H1 (cell line): ENCODE data around the gene DUSP12. TPM values are rescaled to one million over a fixed set of nuclear protein-coding genes. Genes with fewer than 3 reads are reported as not detected.

Experiments used
- CTCF ChIA-PET: fragments of 300-600 bp; sonication (Branson Sonifier 250); formaldehyde crosslinking; loops from one replicate; lab custom pipeline; 2021; ENCODE audit not compliant: partially characterized antibody; lab: Charles Lee
- POLR2A ChIA-PET: fragments of 300-600 bp; sonication (Branson Sonifier 250); formaldehyde crosslinking; loops from one replicate; lab custom pipeline; 2021; ENCODE audit warnings: inconsistent platforms; ENCODE audit not compliant: partially characterized antibody; lab: Charles Lee
- DNase-seq, 2 experiments: peaks; one replicate each; pipeline versions ENCODE4 v3.0.0 to v3.0.0-alpha.2; 2010 to 2022; ENCODE audit warnings: low spot score in 2 of 2, low read depth in 1 of 2, mixed read lengths in 1 of 2
- FAIRE-seq: peaks from 2 replicates; lab custom pipeline; 2011; peaks lifted over from hg19 to GRCh38; lab: Jason Lieb, UNC
- H2AFZ ChIP-seq: 2 replicates; pipeline ENCODE4 v1.8.1; 2012; ENCODE audit warnings: low read length, inconsistent platforms
- H2AK5ac ChIP-seq: 2 replicates; pipeline ENCODE4 v1.6.1; 2013; ENCODE audit warnings: low read depth, low read length
- H2BK120ac ChIP-seq: replicated peaks from 2 replicates; pipeline ENCODE3; 2013; ENCODE audit warnings: low read depth, low read length, inconsistent platforms
- H2BK12ac ChIP-seq: 2 replicates; pipeline ENCODE4 v1.6.1; 2013; ENCODE audit warnings: low read depth, low read length
- H2BK15ac ChIP-seq: 2 replicates; pipeline ENCODE4 v1.6.1; 2013; ENCODE audit warnings: low read length
- H2BK20ac ChIP-seq: 2 replicates; pipeline ENCODE4 v1.6.1; 2013; ENCODE audit warnings: low read length
- H2BK5ac ChIP-seq: 2 replicates; pipeline ENCODE4 v1.6.1; 2013; ENCODE audit warnings: low read depth, low read length
- H3K14ac ChIP-seq: 2 replicates; pipeline ENCODE4 v1.6.1; 2013; ENCODE audit warnings: inconsistent platforms; ENCODE audit not compliant: insufficient read length
- H3K18ac ChIP-seq: 2 replicates; pipeline ENCODE4 v1.6.1; 2013; ENCODE audit warnings: low read length; ENCODE audit errors: extremely low read depth
- H3K23ac ChIP-seq: 2 replicates; pipeline ENCODE4 v1.6.1; 2013; ENCODE audit warnings: inconsistent platforms; ENCODE audit not compliant: insufficient read length
- H3K23me2 ChIP-seq: 2 replicates; pipeline ENCODE4 v1.6.1; 2013; ENCODE audit warnings: low read depth, low read length
- H3K27ac ChIP-seq: 2 replicates; pipeline ENCODE4 v1.6.1; 2011; ENCODE audit warnings: low read depth, low read length, inconsistent platforms
- H3K27me3 ChIP-seq, 4 experiments: replicated peaks in 1 of 4; 1 replicate in 1 of 4; 2 replicates in 3 of 4; pipeline versions ENCODE4 v1.6.1 to v1.8.1; 2011 to 2013; ENCODE audit warnings: low read length in 3 of 4, mild to moderate bottlenecking in 3 of 4, inconsistent platforms in 2 of 4, mixed read lengths in 2 of 4, moderate library complexity in 1 of 4; ENCODE audit not compliant: control insufficient read depth in 3 of 4, insufficient read depth in 3 of 4; ENCODE audit errors: extremely low read depth in 1 of 4
- H3K36me3 ChIP-seq, 4 experiments: 2 replicates each; pipeline versions ENCODE4 v1.6.1 to v1.8.1; 2011 to 2013; ENCODE audit warnings: mild to moderate bottlenecking in 4 of 4, low read length in 3 of 4, moderate library complexity in 2 of 4, control low read depth in 1 of 4, inconsistent platforms in 1 of 4; ENCODE audit not compliant: insufficient read depth in 4 of 4, control insufficient read depth in 2 of 4
- H3K4ac ChIP-seq: replicated peaks from 2 replicates; pipeline ENCODE3; 2013; ENCODE audit warnings: low read length, low read depth, mixed read lengths, inconsistent platforms; ENCODE audit not compliant: insufficient read length
- H3K4me1 ChIP-seq, 4 experiments: replicated peaks in 1 of 4; 1 replicate in 1 of 4; 2 replicates in 3 of 4; pipeline versions ENCODE4 v1.6.1 to v1.8.1; 2011 to 2013; ENCODE audit warnings: low read length in 3 of 4, inconsistent platforms in 2 of 4, mixed read lengths in 1 of 4; ENCODE audit not compliant: insufficient read depth in 4 of 4, control insufficient read depth in 3 of 4
- H3K4me2 ChIP-seq, 2 experiments: 2 replicates each; pipeline versions ENCODE4 v1.6.1 to v1.8.1; 2011 to 2013; ENCODE audit warnings: low read depth in 2 of 2, low read length in 2 of 2, control low read depth in 1 of 2, inconsistent platforms in 1 of 2, mild to moderate bottlenecking in 1 of 2; ENCODE audit not compliant: insufficient read depth in 1 of 2
- H3K4me3 ChIP-seq, 4 experiments: fragments of 200-600, 300-600 bp in 1 of 4; sonication (generic), shearing (Covaris generic), sonication (Bioruptor Twin) in 1 of 4; 2 replicates each; pipeline versions ENCODE4 v1.5.1 to v1.8.1; 2011 to 2016; ENCODE audit warnings: low read length in 4 of 4, low read depth in 3 of 4, control low read depth in 2 of 4, inconsistent platforms in 2 of 4, mild to moderate bottlenecking in 2 of 4, mixed read lengths in 1 of 4, moderate library complexity in 1 of 4; ENCODE audit not compliant: insufficient read depth in 2 of 4; ENCODE audit errors: extremely low read depth in 1 of 4
- H3K56ac ChIP-seq: replicated peaks from 2 replicates; pipeline ENCODE3; 2013; ENCODE audit warnings: low read depth, mild to moderate bottlenecking, mixed read lengths, low read length, inconsistent platforms; ENCODE audit not compliant: insufficient read length
- H3K79me1 ChIP-seq: 2 replicates; pipeline ENCODE4 v1.6.1; 2013; ENCODE audit warnings: low read depth, low read length, control low read depth
- H3K79me2 ChIP-seq, 2 experiments: 2 replicates each; pipeline versions ENCODE4 v1.6.1 to v1.8.1; 2012 to 2013; ENCODE audit warnings: low read length in 2 of 2, mild to moderate bottlenecking in 2 of 2, inconsistent platforms in 1 of 2; ENCODE audit not compliant: insufficient read depth in 2 of 2, control insufficient read depth in 1 of 2
- H3K9ac ChIP-seq, 4 experiments: replicated peaks in 1 of 4; 1 replicate in 1 of 4; 2 replicates in 3 of 4; pipeline versions ENCODE4 v1.6.1 to v1.8.1; 2011 to 2013; ENCODE audit warnings: low read depth in 3 of 4, low read length in 3 of 4, control low read depth in 2 of 4, mild to moderate bottlenecking in 2 of 4, moderate library complexity in 2 of 4, inconsistent platforms in 1 of 4; ENCODE audit errors: extremely low read depth in 1 of 4
- H3K9me3 ChIP-seq, 2 experiments: 2 replicates each; pipeline versions ENCODE4 v1.6.1 to v1.8.1; 2012 to 2013; ENCODE audit warnings: mild to moderate bottlenecking in 2 of 2, moderate library complexity in 2 of 2, control low read depth in 1 of 2, inconsistent platforms in 1 of 2, low read depth in 1 of 2, low read length in 1 of 2, mixed read lengths in 1 of 2; ENCODE audit not compliant: insufficient read depth in 2 of 2
- H4K20me1 ChIP-seq, 2 experiments: replicated peaks in 1 of 2; 2 replicates each; pipeline versions ENCODE3 to v1.8.1; 2011 to 2013; ENCODE audit warnings: inconsistent platforms in 2 of 2, low read length in 2 of 2, mild to moderate bottlenecking in 1 of 2; ENCODE audit not compliant: insufficient read depth in 2 of 2, control insufficient read depth in 1 of 2
- H4K5ac ChIP-seq: 2 replicates; pipeline ENCODE4 v1.6.1; 2013; ENCODE audit warnings: low read length, low read depth, mixed read lengths, inconsistent platforms; ENCODE audit not compliant: insufficient read length
- H4K8ac ChIP-seq: 2 replicates; pipeline ENCODE4 v1.8.0; 2013; ENCODE audit warnings: mild to moderate bottlenecking, moderate library complexity, low read length, inconsistent platforms; ENCODE audit not compliant: insufficient read depth; ENCODE audit errors: extremely low read depth
- H4K91ac ChIP-seq: replicated peaks from 2 replicates; pipeline ENCODE3; 2013; ENCODE audit warnings: low read length, mixed read lengths, inconsistent platforms; ENCODE audit not compliant: insufficient read length
- CBX5 ChIP-seq: fragments of 300-800, 300-1000 bp; sonication (generic); IDR thresholded peaks from 2 replicates; pipeline ENCODE4 v1.7.1; 2016; ENCODE audit warnings: antibody characterized with exemption, low read length, low read depth
- WGBS, 2 experiments: shearing (Covaris generic) in 1 of 2; methylation state at CpG; one replicate each; pipeline versions ENCODE4 v1.1.6 to v1.1.7; 2013 to 2015; ENCODE audit warnings: low lambda C conversion rate in 2 of 2, mixed read lengths in 2 of 2, inconsistent platforms in 1 of 2, low coverage in 1 of 2, missing lambda C conversion rate in 1 of 2; ENCODE audit not compliant: insufficient replicate concordance in 2 of 2, insufficient coverage in 1 of 2, insufficient read length in 1 of 2; ENCODE audit errors: extremely low coverage in 1 of 2, missing lambda C conversion rate in 1 of 2; 5-methylcytosine and 5-hydroxymethylcytosine counted together
- polyA plus RNA-seq, 7 experiments: library from polyadenylated mRNA; depleted of rRNA in 3 of 7; stranded (reverse) in 5 of 7; unstranded in 2 of 7; fragments of >200 nt in 5 of 7; fragments of 200-250 nt in 2 of 7; gene quantifications; 1 replicate in 5 of 7; 2 replicates in 1 of 7; 4 replicates in 1 of 7; pipeline versions ENCODE4 v1.2.1 to v1.2.3, GENCODE V29; 2011 to 2013; ENCODE audit warnings: missing spikeins in 2 of 7, mixed read lengths in 2 of 7
- total RNA-seq: library from RNA; stranded (reverse); fragmentation: NEBNext Ultra II Directional; extraction: Animal tissue kit (Norgen Biotek cat#: 25700); gene quantifications from 2 replicates; pipeline ENCODE4 v1.2.1, GENCODE V29; 2021

DUSP12 gene
- total and polyA plus RNA-seq, 2 of the 8 experiments (the other 6 are each of a cell fraction or from before 2014, with no cell fraction given) = 27.6 to 33.9 TPM

GRCh38 chr1:161709373-161709772 lies 40.2 kb upstream of the DUSP12 start:
- no peak for DNase-seq
- H4K20me1 ChIP-seq = no peaks in the 10 kb centered on the region
- no peak for FAIRE-seq

More at GRCh38 chr1:161709373-161709772, 40.2 kb upstream of the DUSP12 start:
- no peaks in the 10 kb centered on the region for H3K9me3 ChIP-seq
- H2BK15ac ChIP-seq = no peak overlapping the region
- H3K79me2 ChIP-seq = no peaks in the 10 kb centered on the region
- no peak overlapping the region for H2BK120ac ChIP-seq
- no peaks in the 10 kb centered on the region for H3K36me3 ChIP-seq
- no peak overlapping the region for H3K4ac ChIP-seq
- ChIA-PET POLR2A (no interaction called here), CTCF (interaction anchor here (1.4 kb wide), 1 partner anchor 29 kb away, joined by 3 read pairs; no protein-coding TSS in a partner anchor)
- H2BK20ac ChIP-seq = no peak overlapping the region
- H2BK5ac ChIP-seq = no peak overlapping the region
- H3K4me3 ChIP-seq = no peak overlapping the region
- no peak overlapping the region for H4K5ac ChIP-seq
- H3K9ac ChIP-seq = no peak overlapping the region
- no peak overlapping the region for H3K27ac ChIP-seq
- no peak for TF ChIP-seq CBX5
- TF ChIP-seq, all 59 proteins: peak for 0
- H3K18ac ChIP-seq = no peak overlapping the region
- no peak overlapping the region for H4K91ac ChIP-seq
- 85% methylated on average over 4 of the region's 4 CpGs; no CpG with 5 or more reads in 1 of the 2 experiments for WGBS, 2 experiments
- no peak overlapping the region for H3K23ac ChIP-seq
- no peak overlapping the region for H2BK12ac ChIP-seq
- H3K23me2 ChIP-seq = no peaks in the 10 kb centered on the region
- no peak overlapping the region for H2AFZ ChIP-seq
- H3K4me2 ChIP-seq = no peak overlapping the region
- no peak overlapping the region for H2AK5ac ChIP-seq
- H3K4me1 ChIP-seq = no peaks in the 10 kb centered on the region
- no peaks in the 10 kb centered on the region for H3K79me1 ChIP-seq
- no peak overlapping the region for H3K14ac ChIP-seq
- H4K8ac ChIP-seq = no peak overlapping the region
- H3K56ac ChIP-seq = no peak overlapping the region
- peaks cover 0 to 2% (median 0%) of the 10 kb centered on the region in 4 experiments; a peak in 1 of 7 replicates for H3K27me3 ChIP-seq
